LNCaP clone FGC (cell line): Measurements from ENCODE around the gene KCNG2.

Source experiments
- DNase-seq: peaks from one replicate; pipeline ENCODE4 v3.0.0-alpha.2; 2011; ENCODE audit warnings: low read depth
- H3K4me3 ChIP-seq: 2 replicates; pipeline ENCODE4 v1.5.1; 2011; ENCODE audit warnings: mild to moderate bottlenecking, low read depth, low read length, control low read depth
- TF ChIP-seq, protein P1 (sequence below): IDR thresholded peaks from 2 replicates; pipeline ENCODE4 v1.5.1; 2012; ENCODE audit warnings: mild to moderate bottlenecking; ENCODE audit not compliant: control insufficient read depth, insufficient read depth; ENCODE audit errors: extremely low read depth

The KCNG2 gene

DNA sequence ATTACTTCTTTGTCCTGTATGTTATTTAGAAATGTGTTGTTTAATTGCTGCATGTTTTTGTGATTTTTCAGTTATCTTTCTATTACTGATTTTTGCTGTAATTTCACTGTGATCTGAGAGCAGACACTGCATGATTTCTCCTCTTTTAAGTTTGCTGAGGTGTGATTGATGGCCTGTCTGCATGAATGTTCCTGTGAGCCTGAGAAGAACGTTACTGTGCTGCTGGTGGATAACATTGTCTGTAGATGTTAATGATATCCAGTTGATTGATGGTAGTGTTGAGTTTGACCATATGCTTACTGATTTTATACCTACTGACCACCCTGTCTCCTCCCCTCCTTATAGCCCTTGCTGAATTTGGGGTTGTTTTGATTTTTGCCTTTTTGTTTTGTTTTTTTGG, 37.4 kb upstream of the KCNG2 start:
- TF ChIP-seq, protein P1, sequence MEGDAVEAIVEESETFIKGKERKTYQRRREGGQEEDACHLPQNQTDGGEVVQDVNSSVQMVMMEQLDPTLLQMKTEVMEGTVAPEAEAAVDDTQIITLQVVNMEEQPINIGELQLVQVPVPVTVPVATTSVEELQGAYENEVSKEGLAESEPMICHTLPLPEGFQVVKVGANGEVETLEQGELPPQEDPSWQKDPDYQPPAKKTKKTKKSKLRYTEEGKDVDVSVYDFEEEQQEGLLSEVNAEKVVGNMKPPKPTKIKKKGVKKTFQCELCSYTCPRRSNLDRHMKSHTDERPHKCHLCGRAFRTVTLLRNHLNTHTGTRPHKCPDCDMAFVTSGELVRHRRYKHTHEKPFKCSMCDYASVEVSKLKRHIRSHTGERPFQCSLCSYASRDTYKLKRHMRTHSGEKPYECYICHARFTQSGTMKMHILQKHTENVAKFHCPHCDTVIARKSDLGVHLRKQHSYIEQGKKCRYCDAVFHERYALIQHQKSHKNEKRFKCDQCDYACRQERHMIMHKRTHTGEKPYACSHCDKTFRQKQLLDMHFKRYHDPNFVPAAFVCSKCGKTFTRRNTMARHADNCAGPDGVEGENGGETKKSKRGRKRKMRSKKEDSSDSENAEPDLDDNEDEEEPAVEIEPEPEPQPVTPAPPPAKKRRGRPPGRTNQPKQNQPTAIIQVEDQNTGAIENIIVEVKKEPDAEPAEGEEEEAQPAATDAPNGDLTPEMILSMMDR: no peak
- no peak for DNase-seq
- H3K4me3 ChIP-seq: no peak overlapping the region

DNA sequence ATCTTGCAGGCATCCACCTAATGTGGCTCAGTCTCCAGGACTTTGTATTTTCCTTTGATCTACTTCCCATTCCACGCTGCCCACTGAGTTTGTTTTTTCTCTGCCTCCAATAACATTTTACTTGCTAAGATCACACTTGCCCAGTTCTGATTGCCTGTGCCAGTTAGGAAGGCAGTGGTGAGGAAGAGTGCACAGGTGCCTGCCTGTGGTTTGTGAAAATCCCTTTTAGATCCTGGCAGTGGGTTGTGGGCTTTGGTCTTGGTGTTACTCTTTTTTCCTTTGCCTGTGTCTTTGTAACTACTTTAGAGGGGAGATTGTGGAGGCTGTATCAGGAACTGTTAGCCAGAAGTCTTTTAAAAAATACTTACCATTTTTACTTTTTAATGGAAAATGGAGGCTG, 36.9 kb upstream of the KCNG2 start:
- TF ChIP-seq, protein P1: no peak
- H3K4me3 ChIP-seq: no peak overlapping the region
- DNase-seq: no peak

DNA sequence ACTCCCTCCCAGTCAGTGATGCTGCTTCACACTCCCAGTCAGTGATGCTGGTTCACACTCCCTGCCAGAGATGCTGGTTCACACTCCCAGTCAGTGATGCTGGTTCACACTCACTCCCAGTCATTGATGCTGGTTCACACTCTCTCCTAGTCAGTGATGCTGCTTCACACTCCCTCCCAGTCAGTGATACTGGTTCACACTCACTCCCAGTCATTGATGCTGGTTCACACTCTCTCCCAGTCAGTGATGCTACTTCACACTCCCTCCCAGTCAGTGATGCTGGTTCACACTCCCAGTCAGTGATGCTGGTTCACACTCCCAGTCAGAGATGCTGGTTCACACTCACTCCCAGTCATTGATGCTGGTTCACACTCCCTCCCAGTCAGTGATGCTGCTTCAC, 34.3 kb upstream of the KCNG2 start:
- DNase-seq: no peak
- H3K4me3 ChIP-seq: no peak overlapping the region
- TF ChIP-seq, protein P1: no peak

DNA sequence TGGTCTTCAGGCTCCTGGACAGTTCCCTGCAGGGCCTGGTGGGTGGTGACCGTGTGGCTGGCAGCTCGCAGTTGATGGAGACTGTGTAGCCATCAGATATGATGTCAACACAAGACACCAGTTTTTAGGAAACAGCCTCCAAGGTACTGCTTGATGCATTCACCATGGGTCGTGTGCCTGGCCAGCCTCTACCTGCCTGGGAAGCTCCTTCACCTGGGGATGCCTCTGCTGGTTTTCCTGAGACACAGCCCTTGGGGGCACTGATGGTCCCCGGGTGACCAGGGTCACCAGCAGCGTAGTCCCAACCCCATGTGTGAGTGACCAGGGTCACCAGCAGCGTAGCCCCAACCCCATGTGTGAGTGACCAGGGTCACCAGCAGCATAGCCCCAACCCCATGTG, 33.6 kb upstream of the KCNG2 start:
- no peak for DNase-seq
- TF ChIP-seq, protein P1: no peak
- H3K4me3 ChIP-seq: no peak overlapping the region

DNA sequence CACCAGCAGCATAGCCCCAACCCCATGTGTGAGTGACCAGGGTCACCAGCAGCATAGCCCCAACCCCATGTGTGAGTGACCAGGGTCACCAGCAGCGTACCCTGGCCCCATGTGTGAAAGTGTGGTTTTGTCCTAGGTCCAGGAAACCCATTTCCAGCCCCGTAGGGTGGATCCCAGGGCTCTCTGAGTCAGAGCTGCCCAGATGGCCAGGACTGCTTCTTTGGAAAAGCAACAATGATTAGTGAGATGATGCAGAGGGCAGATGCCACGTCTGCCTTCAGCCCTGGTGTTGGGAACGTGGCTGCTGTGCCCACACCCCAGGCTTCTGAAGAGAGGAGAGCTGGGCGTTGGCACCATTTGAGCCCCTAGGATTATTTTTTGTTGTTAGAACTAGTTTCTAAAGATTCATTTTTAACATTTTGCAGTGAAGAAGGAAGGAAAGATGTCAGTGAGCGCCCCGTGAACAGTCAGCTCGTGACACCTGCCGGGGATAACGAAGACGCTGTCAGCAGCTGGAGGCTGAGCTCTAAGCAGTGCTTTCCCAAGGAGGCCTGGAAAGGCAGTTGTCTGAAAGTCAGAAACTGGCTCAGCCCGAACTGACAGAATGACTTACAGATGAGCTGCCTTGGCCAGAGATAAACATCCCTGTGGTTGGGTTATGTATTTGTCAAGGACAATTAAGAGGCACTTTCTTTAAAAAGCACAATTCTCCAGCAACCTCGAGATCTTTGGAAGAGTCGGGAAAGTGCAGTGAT, 32.1 kb upstream of the KCNG2 start:
- no peak for DNase-seq

DNA sequence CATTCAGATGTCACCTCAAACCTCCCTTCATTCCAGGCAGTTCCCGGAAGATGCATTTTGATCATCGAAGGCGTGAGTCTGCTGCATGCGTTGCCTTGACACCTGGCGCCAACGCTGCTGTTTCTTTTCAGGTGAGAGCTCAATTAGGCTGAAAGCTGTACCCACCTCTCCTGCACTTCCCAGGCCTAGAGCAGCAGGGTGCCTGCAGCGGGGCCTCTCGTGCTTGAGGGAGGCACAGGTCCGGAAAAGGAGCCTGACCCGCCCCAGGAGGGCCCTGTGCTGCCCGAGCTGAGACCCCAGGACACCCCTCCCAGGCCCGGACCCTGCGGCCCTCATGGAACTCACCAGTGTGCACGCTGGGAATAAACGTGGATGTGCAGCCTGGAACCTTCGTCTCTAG, 31.4 kb upstream of the KCNG2 start:
- DNase-seq: no peak
- TF ChIP-seq, protein P1: no peak
- no peak overlapping the region for H3K4me3 ChIP-seq

More for the DNA sequence above, 32.1 kb upstream of the KCNG2 start:
- H3K4me3 ChIP-seq: no peak overlapping the region
- TF ChIP-seq, protein P1: no peak

DNA sequence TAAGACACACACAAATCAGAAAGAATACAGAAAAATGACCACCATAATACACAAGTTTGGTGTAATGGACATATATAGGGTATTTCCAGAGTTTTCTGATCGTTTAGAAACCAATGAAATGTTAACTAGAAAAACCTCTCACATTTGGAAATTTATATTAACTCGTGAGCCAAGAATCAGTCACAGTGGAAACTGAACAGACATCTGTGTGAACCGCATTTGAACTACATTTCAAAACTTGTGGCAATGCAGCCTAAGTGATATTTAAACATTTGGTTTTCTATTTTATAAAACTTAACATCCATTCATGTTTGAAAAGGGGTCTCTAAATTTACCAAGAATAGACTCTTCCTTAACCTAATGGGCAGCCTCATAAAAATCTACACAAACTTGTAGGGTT, 29.0 kb upstream of the KCNG2 start:
- H3K4me3 ChIP-seq: no peak overlapping the region
- DNase-seq: no peak
- TF ChIP-seq, protein P1: no peak
